ENCODE data around the gene RALGAPA2. TPM values are rescaled to one million over a fixed set of nuclear protein-coding genes. Genes with fewer than 3 reads are reported as not detected.

RALGAPA2 gene
- total RNA-seq, 3 donors from 2014 or later = 34.6 to 74.1 (median 46.0) TPM

DNA sequence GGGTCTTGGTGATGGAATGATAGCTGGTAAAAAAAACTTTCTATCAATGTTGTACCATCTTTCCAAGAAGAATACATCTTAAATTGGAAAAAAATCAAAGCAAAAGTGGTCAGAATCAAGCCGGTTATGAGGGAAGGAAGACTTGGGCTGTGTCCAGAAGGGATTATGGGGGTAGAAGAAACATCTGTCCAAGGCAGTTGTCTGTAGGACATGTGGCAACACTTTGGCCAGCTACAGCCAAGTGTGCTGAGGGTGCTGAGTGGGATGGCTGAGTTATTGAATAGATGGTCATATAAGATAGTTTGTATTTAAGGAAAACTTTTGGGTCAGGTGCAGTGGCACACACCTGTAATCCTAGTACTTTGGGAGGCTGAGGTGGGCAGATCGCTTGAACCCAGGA is 306.1 kb downstream of the RALGAPA2 start:
- TF ChIP-seq POLR2A (IDR thresholded peaks at IDR 0.05) (no peak), CTCF (IDR thresholded peaks at IDR 0.05) (no peak), POLR2AphosphoS5 (IDR thresholded peaks at IDR 0.05) (no peak)
- no peaks in the 10 kb centered on the region for H3K4me1 ChIP-seq
- intact Hi-C loops (cut with DNase I; ENCODE audit: low total_unique reads) = no loop called here
- no peak for DNase-seq (ENCODE audit: low spot score in 2 of 2)
- H3K27me3 ChIP-seq = no peaks in the 10 kb centered on the region
- H3K4me3 ChIP-seq = no peak overlapping the region
- H3K9me3 ChIP-seq = no peaks in the 10 kb centered on the region
- no peak overlapping the region for H3K27ac ChIP-seq
- peaks cover 5% of the 10 kb centered on the region for H3K36me3 ChIP-seq

- Histone ChIP-seq H3K27ac (no peak overlapping the region), H3K4me3 (no peak overlapping the region), H3K27me3 (no peaks in the 10 kb centered on the region), H3K36me3 (peaks cover 5% of the 10 kb centered on the region), H3K9me3 (no peaks in the 10 kb centered on the region), H3K4me1 (no peaks in the 10 kb centered on the region)
- no peak for DNase-seq (ENCODE audit: low spot score in 2 of 2)
- TF ChIP-seq POLR2A (IDR thresholded peaks at IDR 0.05) = no peak
- TF ChIP-seq POLR2AphosphoS5 (IDR thresholded peaks at IDR 0.05) = no peak
- TF ChIP-seq CTCF (IDR thresholded peaks at IDR 0.05) = no peak
- intact Hi-C loops (cut with DNase I; ENCODE audit: low total_unique reads) = no loop called here
Measured at GRCh38 chr20:20405623-20406022, 306.8 kb downstream of the RALGAPA2 start.

DNA sequence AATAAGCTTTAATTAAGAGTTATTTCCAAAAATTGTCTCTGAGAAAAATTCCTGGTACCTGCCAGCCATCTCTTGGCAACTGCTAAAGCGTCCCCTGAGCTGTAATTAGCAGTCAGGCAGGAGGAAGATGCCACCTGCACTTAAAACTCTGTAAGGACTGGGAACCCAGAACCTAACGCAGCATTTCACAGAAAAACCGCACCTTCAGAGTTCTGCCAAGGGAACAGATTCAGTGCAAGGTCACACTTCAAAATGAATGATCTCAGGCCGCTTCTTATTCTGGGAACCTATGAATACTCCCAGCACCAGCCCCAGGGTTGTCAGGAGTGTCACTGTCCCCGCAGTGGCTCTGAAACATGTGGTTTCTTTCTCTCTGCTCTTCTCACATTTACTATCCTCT is 307.8 kb downstream of the RALGAPA2 start:
- Histone ChIP-seq H3K4me1 (no peaks in the 10 kb centered on the region), H3K27me3 (no peaks in the 10 kb centered on the region), H3K27ac (no peak overlapping the region), H3K36me3 (peaks cover 5% of the 10 kb centered on the region), H3K4me3 (no peak overlapping the region), H3K9me3 (no peaks in the 10 kb centered on the region)
- intact Hi-C loops (cut with DNase I; ENCODE audit: low total_unique reads) = no loop called here
- TF ChIP-seq POLR2AphosphoS5 (IDR thresholded peaks at IDR 0.05) = no peak
- TF ChIP-seq POLR2A (IDR thresholded peaks at IDR 0.05) = no peak
- TF ChIP-seq CTCF (IDR thresholded peaks at IDR 0.05) = no peak
- no peak for DNase-seq (ENCODE audit: low spot score in 2 of 2)

DNA sequence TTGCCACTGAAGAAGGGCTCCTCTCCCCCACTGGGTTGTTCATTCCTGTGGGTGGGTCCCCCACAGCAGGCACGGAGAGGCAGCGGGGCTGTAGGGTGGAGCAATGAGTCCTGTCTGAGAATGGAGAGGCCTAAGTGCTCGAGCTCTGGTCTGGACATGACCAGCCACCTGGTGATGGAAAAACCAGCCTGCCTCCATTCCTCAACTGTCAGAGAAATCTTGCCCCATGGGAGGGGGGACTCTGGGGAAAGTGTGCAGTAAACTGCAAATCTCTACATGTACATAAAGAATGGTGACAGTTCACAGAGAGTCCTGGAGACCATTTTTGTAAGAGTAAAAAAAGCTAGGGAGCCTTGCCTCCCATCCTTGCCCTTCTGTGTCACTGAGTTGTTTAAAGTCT is 310.5 kb downstream of the RALGAPA2 start:
- Histone ChIP-seq H3K4me3 (no peak overlapping the region), H3K9me3 (no peaks in the 10 kb centered on the region), H3K4me1 (no peaks in the 10 kb centered on the region), H3K27me3 (no peaks in the 10 kb centered on the region), H3K36me3 (peaks cover 5% of the 10 kb centered on the region), H3K27ac (no peak overlapping the region)
- no peak for TF ChIP-seq POLR2AphosphoS5 (IDR thresholded peaks at IDR 0.05)
- no peak for TF ChIP-seq CTCF (IDR thresholded peaks at IDR 0.05)
- no peak for TF ChIP-seq POLR2A (IDR thresholded peaks at IDR 0.05)
- no peak for DNase-seq (ENCODE audit: low spot score in 2 of 2)
- intact Hi-C loops (cut with DNase I; ENCODE audit: low total_unique reads) = no loop called here

DNA sequence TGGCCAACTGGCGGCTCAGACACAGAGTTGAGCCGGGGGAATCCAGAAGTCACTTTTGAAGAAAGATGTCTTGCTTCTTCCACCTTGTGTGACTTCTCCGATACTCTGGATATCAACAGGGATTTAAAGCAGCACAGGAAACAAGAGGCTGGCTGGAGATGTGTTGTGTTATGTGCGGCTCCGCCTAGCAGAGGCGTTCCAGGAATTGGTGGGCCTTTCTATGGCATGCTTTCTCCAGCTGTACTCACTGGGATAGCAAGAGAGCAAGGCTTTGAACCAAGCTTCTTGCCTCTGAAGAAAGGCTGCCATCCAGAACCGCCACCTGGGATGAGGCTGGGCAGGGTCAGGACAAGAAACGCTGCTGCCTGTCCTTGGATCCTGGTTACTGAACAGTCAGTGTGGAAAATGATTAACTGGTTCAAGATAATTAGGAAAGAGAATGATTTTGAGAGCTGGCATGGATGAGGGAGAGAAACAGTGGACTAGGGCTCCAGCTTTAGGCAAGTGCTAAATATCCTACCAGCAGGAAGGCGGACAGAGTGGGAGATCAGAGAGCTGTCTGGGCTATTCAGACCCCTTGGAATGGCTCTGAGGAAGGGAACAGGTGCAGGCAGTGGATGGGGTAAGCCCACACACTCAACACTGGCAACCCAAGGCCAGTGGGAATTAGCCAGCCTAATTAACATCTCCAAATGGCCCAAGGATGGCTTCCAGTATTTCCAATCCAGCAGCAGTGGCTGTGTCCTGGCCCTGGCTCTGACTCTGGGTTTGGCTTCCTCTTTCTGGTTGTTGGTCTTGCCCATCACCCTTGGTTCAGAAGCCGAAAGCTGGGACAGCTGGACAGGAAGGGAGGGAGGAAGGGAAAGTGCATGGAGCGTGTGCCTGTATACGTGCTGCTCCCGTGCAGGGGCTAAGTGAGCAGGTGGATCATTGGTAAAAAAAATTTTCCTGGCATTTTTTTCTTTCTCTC is 312.6 kb downstream of the RALGAPA2 start:
- Histone ChIP-seq H3K9me3 (no peaks in the 10 kb centered on the region), H3K27me3 (no peaks in the 10 kb centered on the region), H3K27ac (no peak overlapping the region), H3K4me1 (no peaks in the 10 kb centered on the region), H3K4me3 (no peak overlapping the region), H3K36me3 (peaks cover 5% of the 10 kb centered on the region)
- no peak for TF ChIP-seq CTCF (IDR thresholded peaks at IDR 0.05)
- TF ChIP-seq POLR2A (IDR thresholded peaks at IDR 0.05) = no peak
- no peak for TF ChIP-seq POLR2AphosphoS5 (IDR thresholded peaks at IDR 0.05)
- intact Hi-C loops (cut with DNase I; ENCODE audit: low total_unique reads) = no loop called here
- DNase-seq (ENCODE audit: low spot score in 2 of 2) = no peak

All from breast epithelium (tissue), 4 donors.